KMS-11 (cell line): ENCODE results near the gene DDOST.

Source experiments
- H2AFZ ChIP-seq: fragments of 200-600 bp; sonication (generic); 2 replicates; pipeline ENCODE4 v1.6.1; 2016; ENCODE audit warnings: antibody characterized with exemption, mixed run types, low read depth
- H3K27ac ChIP-seq: fragments of 200-600 bp; sonication (generic); 2 replicates; pipeline ENCODE4 v1.6.1; 2016; ENCODE audit warnings: mild to moderate bottlenecking, mixed run types
- H3K27me3 ChIP-seq: fragments of 200-600 bp; sonication (generic); 2 replicates; pipeline ENCODE4 v1.6.1; 2017; ENCODE audit warnings: mild to moderate bottlenecking, low read depth, mixed run types, moderate library complexity; ENCODE audit not compliant: insufficient read depth
- H3K36me3 ChIP-seq: fragments of 200-600 bp; sonication (generic); 2 replicates; pipeline ENCODE4 v1.6.1; 2017; ENCODE audit warnings: mild to moderate bottlenecking, mixed run types; ENCODE audit not compliant: insufficient read depth
- H3K4me1 ChIP-seq: fragments of 200-600 bp; sonication (generic); 2 replicates; pipeline ENCODE4 v1.6.1; 2016; ENCODE audit warnings: mild to moderate bottlenecking, low read depth, mixed run types; ENCODE audit not compliant: poor library complexity, severe bottlenecking
- H3K4me2 ChIP-seq: fragments of 200-600 bp; sonication (generic); 2 replicates; pipeline ENCODE4 v1.7.0; 2016; ENCODE audit warnings: mild to moderate bottlenecking, mixed run types
- H3K4me3 ChIP-seq: fragments of 200-600 bp; sonication (generic); IDR thresholded peaks from 2 replicates; pipeline ENCODE4 v1.6.1; 2017; ENCODE audit warnings: low read depth, low read length, mixed read lengths; ENCODE audit not compliant: insufficient read depth
- H3K79me2 ChIP-seq: fragments of 200-600 bp; sonication (generic); 2 replicates; pipeline ENCODE4 v1.6.1; 2016; ENCODE audit warnings: low read depth, mixed run types; ENCODE audit not compliant: insufficient read depth
- H3K9ac ChIP-seq: fragments of 200-600 bp; sonication (generic); 2 replicates; pipeline ENCODE4 v1.6.1; 2016; ENCODE audit warnings: mild to moderate bottlenecking, mixed run types
- H4K20me1 ChIP-seq: fragments of 200-600 bp; sonication (generic); 2 replicates; pipeline ENCODE4 v1.6.1; 2016; ENCODE audit warnings: mild to moderate bottlenecking, mixed run types; ENCODE audit not compliant: insufficient read depth
- TF ChIP-seq, protein P1 (sequence below): fragments of 200-600 bp; sonication (generic); conservative IDR thresholded peaks from 2 replicates; pipeline ENCODE4 v1.6.1; 2017; ENCODE audit warnings: low read depth, mild to moderate bottlenecking, antibody characterized with exemption, low read length, moderate library complexity, mixed read lengths

The DDOST gene

DNA sequence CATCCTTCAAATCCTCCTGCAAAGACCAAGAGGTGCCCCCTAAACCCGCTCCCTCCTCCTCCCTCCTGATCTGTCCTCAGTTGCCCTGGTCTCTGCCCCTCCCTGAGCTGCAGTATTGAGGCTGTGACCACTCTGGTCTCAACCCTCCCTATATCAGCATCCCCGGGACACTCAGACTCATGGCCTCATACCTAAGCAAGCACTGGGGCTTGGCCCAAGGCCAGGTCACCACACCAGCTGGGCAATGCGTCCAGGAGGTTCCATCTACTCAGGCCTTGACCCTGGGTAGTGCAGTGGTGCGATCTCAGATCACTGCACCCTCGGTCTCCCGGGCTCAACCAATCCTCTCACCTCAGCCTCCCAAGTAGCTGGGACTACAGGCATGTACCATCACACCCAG, 46.9 kb upstream of the DDOST start:
- Histone ChIP-seq H3K9ac (no peak overlapping the region), H2AFZ (no peak overlapping the region), H3K4me2 (no peak overlapping the region), H3K27ac (no peak overlapping the region), H4K20me1 (no peaks in the 10 kb centered on the region), H3K27me3 (peaks cover 40% of the 10 kb centered on the region), H3K36me3 (no peaks in the 10 kb centered on the region), H3K79me2 (no peaks in the 10 kb centered on the region), H3K4me3 (no peak overlapping the region), H3K4me1 (no peaks in the 10 kb centered on the region)
- TF ChIP-seq, protein P1, sequence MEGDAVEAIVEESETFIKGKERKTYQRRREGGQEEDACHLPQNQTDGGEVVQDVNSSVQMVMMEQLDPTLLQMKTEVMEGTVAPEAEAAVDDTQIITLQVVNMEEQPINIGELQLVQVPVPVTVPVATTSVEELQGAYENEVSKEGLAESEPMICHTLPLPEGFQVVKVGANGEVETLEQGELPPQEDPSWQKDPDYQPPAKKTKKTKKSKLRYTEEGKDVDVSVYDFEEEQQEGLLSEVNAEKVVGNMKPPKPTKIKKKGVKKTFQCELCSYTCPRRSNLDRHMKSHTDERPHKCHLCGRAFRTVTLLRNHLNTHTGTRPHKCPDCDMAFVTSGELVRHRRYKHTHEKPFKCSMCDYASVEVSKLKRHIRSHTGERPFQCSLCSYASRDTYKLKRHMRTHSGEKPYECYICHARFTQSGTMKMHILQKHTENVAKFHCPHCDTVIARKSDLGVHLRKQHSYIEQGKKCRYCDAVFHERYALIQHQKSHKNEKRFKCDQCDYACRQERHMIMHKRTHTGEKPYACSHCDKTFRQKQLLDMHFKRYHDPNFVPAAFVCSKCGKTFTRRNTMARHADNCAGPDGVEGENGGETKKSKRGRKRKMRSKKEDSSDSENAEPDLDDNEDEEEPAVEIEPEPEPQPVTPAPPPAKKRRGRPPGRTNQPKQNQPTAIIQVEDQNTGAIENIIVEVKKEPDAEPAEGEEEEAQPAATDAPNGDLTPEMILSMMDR = no peak

DNA sequence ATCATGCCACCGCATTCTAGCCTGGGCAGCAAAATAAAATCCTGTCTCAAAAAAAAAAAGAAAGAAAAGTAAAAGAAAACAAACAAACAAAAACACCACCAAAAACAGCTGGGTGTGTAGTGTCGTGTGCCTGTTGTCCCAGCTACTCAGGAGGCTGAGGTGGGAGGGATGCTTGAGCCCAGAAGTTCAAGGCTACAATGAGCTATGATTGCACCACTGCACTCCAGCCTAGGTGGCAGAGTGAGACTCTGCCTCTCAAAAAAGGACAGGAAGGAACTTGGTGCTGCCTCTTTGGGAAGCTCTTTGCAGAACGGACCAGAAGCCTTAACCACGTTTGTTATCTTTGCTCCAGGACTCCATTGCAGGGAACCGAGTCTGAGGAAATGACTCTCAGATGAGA, 45.7 kb upstream of the DDOST start:
- H2AFZ ChIP-seq = no peak overlapping the region
- H3K79me2 ChIP-seq = no peaks in the 10 kb centered on the region
- no peaks in the 10 kb centered on the region for H4K20me1 ChIP-seq
- no peaks in the 10 kb centered on the region for H3K36me3 ChIP-seq
- H3K4me3 ChIP-seq = no peak overlapping the region
- no peak overlapping the region for H3K4me2 ChIP-seq
- H3K9ac ChIP-seq = no peak overlapping the region
- H3K27ac ChIP-seq = no peak overlapping the region
- peaks cover 37% of the 10 kb centered on the region for H3K27me3 ChIP-seq
- TF ChIP-seq, protein P1 = no peak
- H3K4me1 ChIP-seq = no peaks in the 10 kb centered on the region

DNA sequence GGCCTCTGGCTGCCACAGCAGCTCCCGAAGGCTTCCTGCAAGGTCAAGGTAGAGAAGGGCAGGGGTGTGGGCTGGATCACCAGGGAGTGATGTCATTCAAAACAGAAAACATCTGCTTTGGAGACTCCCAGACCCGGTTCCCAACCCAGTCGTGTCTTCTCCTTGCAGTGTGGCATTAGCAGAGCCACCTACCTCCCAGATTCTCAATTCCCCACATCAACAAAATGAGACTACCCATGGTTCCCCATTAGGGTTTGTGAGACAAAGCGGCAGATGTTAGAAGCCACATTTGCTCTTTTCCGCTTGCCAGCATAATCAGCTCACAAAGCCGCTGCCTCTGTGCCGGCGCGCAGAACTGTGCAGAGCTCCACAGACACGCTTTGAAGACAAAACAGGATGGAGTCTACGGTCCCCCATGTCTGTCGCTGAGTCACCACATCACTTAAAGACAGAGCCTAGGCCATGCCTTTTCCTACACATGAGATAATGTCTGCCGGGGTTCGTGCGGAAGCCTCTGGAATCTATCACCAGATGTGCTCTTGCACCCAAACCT, 44.1 kb upstream of the DDOST start:
- Histone ChIP-seq H4K20me1 (no peaks in the 10 kb centered on the region), H3K27ac (no peak overlapping the region), H2AFZ (no peak overlapping the region), H3K27me3 (peaks cover 32% of the 10 kb centered on the region), H3K79me2 (no peaks in the 10 kb centered on the region), H3K36me3 (no peaks in the 10 kb centered on the region), H3K9ac (no peak overlapping the region), H3K4me1 (no peaks in the 10 kb centered on the region), H3K4me2 (no peak overlapping the region), H3K4me3 (no peak overlapping the region)
- TF ChIP-seq, protein P1 = no peak

DNA sequence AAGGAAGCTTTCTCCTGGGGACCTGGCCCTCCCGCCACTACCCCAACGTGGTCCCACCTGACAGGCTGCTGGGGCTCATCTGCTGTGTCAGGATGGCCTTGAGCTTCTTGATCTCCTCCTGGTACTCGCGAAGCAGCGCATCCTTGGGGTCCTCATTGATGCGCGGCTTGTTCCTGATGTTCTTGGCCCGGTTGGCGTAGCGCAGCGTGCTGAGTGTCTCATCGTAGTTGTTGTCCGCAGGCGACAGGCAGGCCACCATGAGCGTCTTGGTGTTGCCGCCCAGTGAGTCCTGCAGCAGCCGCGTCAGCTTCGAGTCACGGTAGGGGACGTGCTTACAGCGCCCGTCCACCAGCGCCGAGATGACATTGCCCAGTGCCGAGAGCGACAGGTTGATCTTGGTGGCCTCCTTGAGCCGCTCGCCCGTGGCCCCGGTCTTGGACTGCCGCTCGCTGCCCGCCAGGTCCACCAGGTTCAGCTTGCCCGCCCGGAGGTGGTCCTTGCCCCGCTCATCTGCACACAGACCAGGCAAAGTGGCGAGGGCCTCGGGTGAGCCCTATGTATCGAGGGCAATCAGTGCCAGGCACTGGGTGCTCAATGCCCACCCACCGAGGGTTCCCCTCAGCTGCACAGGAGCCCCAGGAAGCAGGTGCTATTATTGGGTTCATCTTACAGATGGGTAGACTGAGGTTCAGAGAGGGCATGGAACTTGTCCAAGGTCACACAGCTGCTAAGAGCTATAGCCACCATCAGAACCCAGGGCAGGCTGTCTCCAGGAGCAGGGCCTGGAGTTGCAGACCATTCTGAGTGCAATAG, 43.4 kb upstream of the DDOST start:
- Histone ChIP-seq H3K79me2 (no peaks in the 10 kb centered on the region), H4K20me1 (no peaks in the 10 kb centered on the region), H3K27me3 (peaks cover 29% of the 10 kb centered on the region; the same call in 1 of the 2 replicates), H3K27ac (no peak overlapping the region), H3K4me3 (no peak overlapping the region), H2AFZ (no peak overlapping the region), H3K36me3 (no peaks in the 10 kb centered on the region), H3K4me1 (no peaks in the 10 kb centered on the region), H3K4me2 (no peak overlapping the region), H3K9ac (no peak overlapping the region)
- TF ChIP-seq, protein P1 = no peak
